CD4-positive, alpha-beta T cell treated with Interleukin-1 beta for 1 hour (primary cell): ENCODE measurements around the gene SBK3.
"Not testable (repeated sequence)": the region's sequence is repeated elsewhere in the genome, so short reads cannot be mapped to it uniquely, and the experiment has no call there.

ENCODE experiments used
- DNase-seq, 2 donors: peaks; one replicate each; pipeline ENCODE4 v3.0.0-alpha.2; 2020 to 2022

Gene SBK3

GRCh38 chr19:55508120-55508519 is 37.2 kb downstream of the SBK3 start:
- no peak for DNase-seq

GRCh38 chr19:55504981-55505380 is 40.4 kb downstream of the SBK3 start:
- DNase-seq = no peak

- DNase-seq = no peak
Observed at GRCh38 chr19:55504252-55504603, 41.1 kb downstream of the SBK3 start.

GRCh38 chr19:55503502-55504251 is 41.7 kb downstream of the SBK3 start:
- peak; percentile 92 to 93 for DNase-seq

GRCh38 chr19:55503157-55503501 is 42.2 kb downstream of the SBK3 start:
- no peak for DNase-seq

GRCh38 chr19:55502197-55502952 is 43.0 kb downstream of the SBK3 start:
- DNase-seq = no peak

- DNase-seq = no peak
Observed at GRCh38 chr19:55500368-55500952, 44.9 kb downstream of the SBK3 start.

GRCh38 chr19:55498246-55498840 is 47.0 kb downstream of the SBK3 start:
- no peak for DNase-seq

GRCh38 chr19:55497763-55498162 is 47.6 kb downstream of the SBK3 start:
- no peak for DNase-seq

GRCh38 chr19:55496820-55497219 is 48.5 kb downstream of the SBK3 start:
- DNase-seq = not testable (repeated sequence)

- DNase-seq = no peak
Observed at GRCh38 chr19:55495646-55496349, 49.5 kb downstream of the SBK3 start.

- no peak for DNase-seq
Observed at GRCh38 chr19:55494172-55494761, 51.1 kb downstream of the SBK3 start.

GRCh38 chr19:55493645-55494171 is 51.6 kb downstream of the SBK3 start:
- DNase-seq = no peak

- DNase-seq = no peak
Observed at GRCh38 chr19:55493052-55493644, 52.2 kb downstream of the SBK3 start.

- DNase-seq = no peak
Observed at GRCh38 chr19:55492362-55492944, 52.9 kb downstream of the SBK3 start.

- no peak for DNase-seq
Observed at GRCh38 chr19:55491546-55492360, 53.6 kb downstream of the SBK3 start.
